Suprapubic skin (tissue), 4 donors: ENCODE measurements around the gene LUC7L2. TPM values are rescaled to one million over a fixed set of nuclear protein-coding genes. Genes with fewer than 3 reads are reported as not detected.
"Not testable (repeated sequence)": the region's sequence is repeated elsewhere in the genome, so short reads cannot be mapped to it uniquely, and the experiment has no call there.

Experiments used
- DNase-seq, 2 donors: peaks; one replicate each; pipeline ENCODE4 v3.0.0-alpha.2; 2019; ENCODE audit warnings: low spot score in 2 of 2
- H3K27ac ChIP-seq: fragments of 200-600 bp; sonication (generic); one replicate; pipeline ENCODE4 v1.5.1; 2019
- H3K27me3 ChIP-seq: fragments of 200-600 bp; sonication (generic); one replicate; pipeline ENCODE4 v1.5.1; 2019
- H3K36me3 ChIP-seq: fragments of 200-600 bp; sonication (generic); one replicate; pipeline ENCODE4 v1.5.1; 2019
- H3K4me1 ChIP-seq: fragments of 200-600 bp; sonication (generic); one replicate; pipeline ENCODE4 v1.5.1; 2019
- H3K4me3 ChIP-seq: fragments of 200-600 bp; sonication (generic); one replicate; pipeline ENCODE4 v1.5.1; 2019; ENCODE audit warnings: mild to moderate bottlenecking
- H3K9me3 ChIP-seq: fragments of 200-600 bp; sonication (generic); one replicate; pipeline ENCODE4 v1.5.1; 2019
- CTCF ChIP-seq, 2 donors: fragments of 200-600 bp in 1 of 2; fragments of 450-650 bp in 1 of 2; sonication (generic) in 1 of 2; IDR thresholded peaks; one replicate each; pipeline ENCODE4 v1.5.1; 2016 to 2019; ENCODE audit warnings: antibody characterized with exemption in 2 of 2, mild to moderate bottlenecking in 1 of 2, moderate library complexity in 1 of 2
- EP300 ChIP-seq: sonication (generic); formaldehyde crosslinking; IDR thresholded peaks from one replicate; pipeline ENCODE4 v1.6.1; 2017; ENCODE audit warnings: antibody characterized with exemption
- POLR2A ChIP-seq, 2 donors: fragments of 450-650 bp; IDR thresholded peaks; one replicate each; pipeline ENCODE4 v1.6.1; 2017; ENCODE audit warnings: antibody characterized with exemption in 2 of 2, mild to moderate bottlenecking in 2 of 2, moderate library complexity in 2 of 2
- POLR2AphosphoS5 ChIP-seq, 3 donors: sonication (generic); formaldehyde crosslinking; IDR thresholded peaks; one replicate each; pipeline ENCODE4 v1.6.1; 2017; ENCODE audit warnings: antibody characterized with exemption in 3 of 3
- WGBS: methylation state at CpG from one replicate; pipeline ENCODE4 v1.1.5; 2018; 5-methylcytosine and 5-hydroxymethylcytosine counted together
- total RNA-seq, 4 donors: library from RNA; depleted of rRNA; stranded (reverse); fragments of >200 nt; gene quantifications; one replicate each; pipeline ENCODE4 v1.1.0, GENCODE V29; 2016

Gene LUC7L2
- total RNA-seq, 4 donors from 2014 or later = 39.7 to 115 (median 51.5) TPM

DNA sequence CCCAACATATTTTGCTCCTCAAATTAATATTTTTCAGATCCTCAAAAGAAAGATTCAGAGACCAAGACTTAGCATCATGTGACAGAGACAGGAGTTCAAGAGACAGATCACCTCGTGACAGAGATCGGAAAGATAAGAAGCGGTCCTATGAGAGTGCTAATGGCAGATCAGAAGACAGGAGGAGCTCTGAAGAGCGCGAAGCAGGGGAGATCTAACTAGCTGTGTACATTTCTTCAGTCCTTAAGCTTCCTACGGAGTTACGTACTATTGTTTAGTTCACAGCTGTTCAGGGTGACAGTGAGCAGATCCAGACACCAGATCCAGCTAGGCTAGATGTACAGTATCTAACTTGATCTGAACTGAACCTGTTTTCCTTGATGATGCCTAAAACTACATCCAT, 62.4 kb downstream of the LUC7L2 start:
- H3K4me1 ChIP-seq = peaks cover 4% of the 10 kb centered on the region
- H3K27ac ChIP-seq = no peak overlapping the region
- no peaks in the 10 kb centered on the region for H3K9me3 ChIP-seq
- H3K27me3 ChIP-seq = no peaks in the 10 kb centered on the region
- 75% methylated on average over 7 of the region's 7 CpGs for WGBS
- no peak overlapping the region for H3K4me3 ChIP-seq
- no peak for DNase-seq
- TF ChIP-seq POLR2A (IDR thresholded peaks at IDR 0.05) = no peak
- peaks cover 64% of the 10 kb centered on the region for H3K36me3 ChIP-seq

- 86% methylated on average over 4 of the region's 4 CpGs for WGBS
- H3K4me1 ChIP-seq = peaks cover 11% of the 10 kb centered on the region
- H3K4me3 ChIP-seq = no peak overlapping the region
- no peak for DNase-seq
- no peak for TF ChIP-seq CTCF (IDR thresholded peaks at IDR 0.05)
- TF ChIP-seq POLR2A (IDR thresholded peaks at IDR 0.05) = no peak
- no peak for TF ChIP-seq POLR2AphosphoS5 (IDR thresholded peaks at IDR 0.05)
- TF ChIP-seq EP300 = no peak
- H3K9me3 ChIP-seq = no peaks in the 10 kb centered on the region
- no peak overlapping the region for H3K27ac ChIP-seq
- H3K27me3 ChIP-seq = no peaks in the 10 kb centered on the region
- peaks cover 59% of the 10 kb centered on the region for H3K36me3 ChIP-seq
These were observed 63.4 kb downstream of the LUC7L2 start for GRCh38 chr7:139423091-139423490.

- H3K9me3 ChIP-seq = no peaks in the 10 kb centered on the region
- H3K27me3 ChIP-seq = no peaks in the 10 kb centered on the region
- H3K27ac ChIP-seq = no peak overlapping the region
- DNase-seq = no peak
- WGBS = 79% methylated on average over 4 of the region's 4 CpGs
- H3K4me1 ChIP-seq = peaks cover 11% of the 10 kb centered on the region
- H3K4me3 ChIP-seq = no peak overlapping the region
- peaks cover 51% of the 10 kb centered on the region for H3K36me3 ChIP-seq
- no peak for TF ChIP-seq CTCF (IDR thresholded peaks at IDR 0.05)
- no peak for TF ChIP-seq EP300
- TF ChIP-seq POLR2A (IDR thresholded peaks at IDR 0.05) = no peak
- TF ChIP-seq POLR2AphosphoS5 (IDR thresholded peaks at IDR 0.05) = no peak
These were observed 64.3 kb downstream of the LUC7L2 start for GRCh38 chr7:139424004-139424403.

DNA sequence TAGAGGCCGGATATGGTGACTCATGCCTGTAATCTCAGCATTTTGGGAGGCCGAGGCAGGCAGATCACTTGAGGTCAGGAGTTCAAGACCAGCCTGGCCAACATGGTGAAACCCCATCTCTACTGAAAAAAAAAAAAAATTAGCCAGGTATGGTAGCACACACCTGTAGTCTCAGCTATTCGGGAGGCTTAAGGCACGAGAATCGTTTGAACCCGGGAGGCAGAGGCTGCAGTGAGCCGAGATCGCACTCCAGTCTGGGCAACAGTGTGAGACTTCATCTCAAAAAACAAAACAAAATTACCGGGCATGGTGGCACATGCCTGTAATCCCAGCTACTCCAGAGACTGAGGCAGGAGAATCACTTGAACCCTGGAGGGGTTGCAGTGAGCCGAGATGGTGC, 66.0 kb downstream of the LUC7L2 start:
- Histone ChIP-seq H3K36me3 (peaks cover 34% of the 10 kb centered on the region), H3K4me1 (peaks cover 21% of the 10 kb centered on the region)
- not testable (repeated sequence) for H3K27me3 ChIP-seq, H3K27ac ChIP-seq, DNase-seq, H3K4me3 ChIP-seq, H3K9me3 ChIP-seq
- WGBS = 77% methylated on average over 10 of the region's 10 CpGs

GRCh38 chr7:139426258-139427028, 66.7 kb downstream of the LUC7L2 start:
- Histone ChIP-seq H3K27me3 (no peaks in the 10 kb centered on the region), H3K4me1 (peaks cover 27% of the 10 kb centered on the region), H3K9me3 (no peaks in the 10 kb centered on the region), H3K27ac (no peak overlapping the region), H3K36me3 (peaks cover 32% of the 10 kb centered on the region), H3K4me3 (no peak overlapping the region)
- WGBS = 72% methylated on average over 12 of the region's 12 CpGs
- no peak for DNase-seq
- no peak for TF ChIP-seq POLR2AphosphoS5 (IDR thresholded peaks at IDR 0.05)
- no peak for TF ChIP-seq CTCF (IDR thresholded peaks at IDR 0.05)
- no peak for TF ChIP-seq POLR2A (IDR thresholded peaks at IDR 0.05)
- TF ChIP-seq EP300 = no peak

GRCh38 chr7:139427029-139427420, 67.3 kb downstream of the LUC7L2 start:
- 91% methylated on average over 1 of the region's 1 CpG for WGBS
- Histone ChIP-seq H3K36me3 (peaks cover 30% of the 10 kb centered on the region), H3K9me3 (no peaks in the 10 kb centered on the region), H3K4me1 (peaks cover 33% of the 10 kb centered on the region), H3K4me3 (no peak overlapping the region), H3K27ac (no peak overlapping the region), H3K27me3 (no peaks in the 10 kb centered on the region)
- TF ChIP-seq CTCF (IDR thresholded peaks at IDR 0.05) (no peak), POLR2AphosphoS5 (IDR thresholded peaks at IDR 0.05) (no peak), EP300 (no peak), POLR2A (IDR thresholded peaks at IDR 0.05) (no peak)
- no peak for DNase-seq
